Suprapubic skin (tissue), 3 donors: ENCODE data around the gene INPP4B.
"Not testable (repeated sequence)": the region's sequence is repeated elsewhere in the genome, so short reads cannot be mapped to it uniquely, and the experiment has no call there.

Source experiments
- EP300 ChIP-seq: sonication (generic); formaldehyde crosslinking; IDR thresholded peaks from one replicate; pipeline ENCODE4 v1.6.1; 2017; ENCODE audit warnings: antibody characterized with exemption
- POLR2A ChIP-seq, 2 donors: fragments of 450-650 bp; IDR thresholded peaks; one replicate each; pipeline ENCODE4 v1.6.1; 2017; ENCODE audit warnings: antibody characterized with exemption in 2 of 2, mild to moderate bottlenecking in 2 of 2, moderate library complexity in 2 of 2
- TF ChIP-seq, protein P1 (sequence below), 2 donors: fragments of 200-600 bp in 1 of 2; fragments of 450-650 bp in 1 of 2; sonication (generic) in 1 of 2; IDR thresholded peaks; one replicate each; pipeline ENCODE4 v1.5.1; 2016 to 2019; ENCODE audit warnings: antibody characterized with exemption in 2 of 2, mild to moderate bottlenecking in 1 of 2, moderate library complexity in 1 of 2

DNA sequence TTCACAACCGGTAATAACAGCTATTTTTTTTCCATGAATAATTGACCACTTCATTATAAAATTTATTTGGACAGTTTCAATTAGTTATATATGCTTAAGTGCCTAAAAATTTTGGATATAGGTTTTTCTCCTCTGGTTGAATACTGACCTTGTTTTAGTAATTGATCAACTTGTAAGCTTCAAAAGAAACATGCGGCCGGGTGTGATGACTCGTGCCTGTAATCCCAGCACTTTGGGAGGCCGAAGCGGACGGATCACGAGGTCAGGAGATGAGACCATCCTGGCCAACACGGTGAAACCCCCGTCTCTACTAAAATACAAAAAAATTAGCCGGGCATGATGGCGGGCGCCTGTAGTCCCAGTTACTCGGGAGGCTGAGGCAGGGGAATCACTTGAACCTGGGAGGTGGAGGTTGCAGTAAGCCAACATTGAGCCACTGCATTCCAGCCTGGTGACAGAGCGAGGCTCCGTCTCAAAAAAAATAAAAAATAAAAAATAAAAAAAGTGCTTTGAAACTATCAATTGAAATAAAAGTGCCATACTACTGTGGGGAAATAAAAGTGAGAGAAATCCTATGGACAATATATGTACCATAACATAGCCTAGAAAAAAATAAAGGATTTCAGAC is 448.6 kb downstream of the INPP4B start:
- TF ChIP-seq, protein P1, sequence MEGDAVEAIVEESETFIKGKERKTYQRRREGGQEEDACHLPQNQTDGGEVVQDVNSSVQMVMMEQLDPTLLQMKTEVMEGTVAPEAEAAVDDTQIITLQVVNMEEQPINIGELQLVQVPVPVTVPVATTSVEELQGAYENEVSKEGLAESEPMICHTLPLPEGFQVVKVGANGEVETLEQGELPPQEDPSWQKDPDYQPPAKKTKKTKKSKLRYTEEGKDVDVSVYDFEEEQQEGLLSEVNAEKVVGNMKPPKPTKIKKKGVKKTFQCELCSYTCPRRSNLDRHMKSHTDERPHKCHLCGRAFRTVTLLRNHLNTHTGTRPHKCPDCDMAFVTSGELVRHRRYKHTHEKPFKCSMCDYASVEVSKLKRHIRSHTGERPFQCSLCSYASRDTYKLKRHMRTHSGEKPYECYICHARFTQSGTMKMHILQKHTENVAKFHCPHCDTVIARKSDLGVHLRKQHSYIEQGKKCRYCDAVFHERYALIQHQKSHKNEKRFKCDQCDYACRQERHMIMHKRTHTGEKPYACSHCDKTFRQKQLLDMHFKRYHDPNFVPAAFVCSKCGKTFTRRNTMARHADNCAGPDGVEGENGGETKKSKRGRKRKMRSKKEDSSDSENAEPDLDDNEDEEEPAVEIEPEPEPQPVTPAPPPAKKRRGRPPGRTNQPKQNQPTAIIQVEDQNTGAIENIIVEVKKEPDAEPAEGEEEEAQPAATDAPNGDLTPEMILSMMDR (IDR thresholded peaks at IDR 0.05) = not testable (repeated sequence)
- TF ChIP-seq EP300; POLR2A (IDR thresholded peaks at IDR 0.05): not testable (repeated sequence)
